SK-N-SH treated with all-trans-retinoic acid at 6 μM for 48 hours (cell line): ENCODE results near the gene NCK2.

Source experiments
- CSRNP3 ChIP-seq: fragments of 250-450 bp; sonication (Bioruptor Pico); IDR thresholded peaks from 2 replicates; pipeline ENCODE4 v1.5.1; 2021; ENCODE audit warnings: mild to moderate bottlenecking, moderate library complexity
- ISL1 ChIP-seq: fragments of 250-450 bp; sonication (Bioruptor Pico); IDR thresholded peaks from 2 replicates; pipeline ENCODE4 v2.1.2; 2022; ENCODE audit warnings: mild to moderate bottlenecking, moderate library complexity
- TSHZ2 ChIP-seq: fragments of 250-450 bp; sonication (Bioruptor Pico); IDR thresholded peaks from 2 replicates; pipeline ENCODE4 v1.5.0; 2020; ENCODE audit warnings: mild to moderate bottlenecking, moderate library complexity

- no peak for TF ChIP-seq TSHZ2 (CRISPR knock-in tag)
- TF ChIP-seq CSRNP3 (CRISPR knock-in tag): no peak
- TF ChIP-seq ISL1 (CRISPR knock-in tag): no peak
These were observed 115.9 kb downstream of the NCK2 start for GRCh38 chr2:105860567-105860966.
